HG03571 (cell line): ENCODE measurements around the gene FAM162B.
"Not testable (repeated sequence)": the region's sequence is repeated elsewhere in the genome, so short reads cannot be mapped to it uniquely, and the experiment has no call there.

Source experiments
- ATAC-seq: cut with Tn5 transposase; IDR thresholded peaks from one replicate; pipeline ENCODE4 v1.9.1; 2021; ENCODE audit not compliant: unreplicated experiment

FAM162B gene

GRCh38 chr6:116730513-116730912 lies 35.0 kb downstream of the FAM162B start:
- ATAC-seq: no peak

DNA sequence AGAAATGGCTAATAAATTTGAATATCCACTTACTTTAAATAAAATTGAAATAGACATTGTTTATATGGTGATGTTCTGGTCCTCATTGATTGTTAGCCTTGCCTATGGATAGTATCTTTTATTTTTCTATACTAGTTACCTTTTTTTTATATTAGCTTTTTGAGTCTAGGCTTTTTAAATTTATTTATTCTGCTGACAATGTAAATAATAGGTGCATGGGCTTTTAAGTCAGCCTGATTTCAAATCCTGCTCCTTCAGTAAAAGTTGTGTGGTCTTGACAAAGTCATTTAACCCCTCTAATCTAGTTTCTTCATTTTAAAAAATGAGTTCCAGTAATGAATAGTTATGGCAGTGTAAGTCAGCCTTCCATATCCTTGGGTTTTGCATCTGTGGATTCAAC lies 38.6 kb downstream of the FAM162B start:
- ATAC-seq: no peak

GRCh38 chr6:116714761-116715160 lies 50.8 kb downstream of the FAM162B start:
- no peak for ATAC-seq

DNA sequence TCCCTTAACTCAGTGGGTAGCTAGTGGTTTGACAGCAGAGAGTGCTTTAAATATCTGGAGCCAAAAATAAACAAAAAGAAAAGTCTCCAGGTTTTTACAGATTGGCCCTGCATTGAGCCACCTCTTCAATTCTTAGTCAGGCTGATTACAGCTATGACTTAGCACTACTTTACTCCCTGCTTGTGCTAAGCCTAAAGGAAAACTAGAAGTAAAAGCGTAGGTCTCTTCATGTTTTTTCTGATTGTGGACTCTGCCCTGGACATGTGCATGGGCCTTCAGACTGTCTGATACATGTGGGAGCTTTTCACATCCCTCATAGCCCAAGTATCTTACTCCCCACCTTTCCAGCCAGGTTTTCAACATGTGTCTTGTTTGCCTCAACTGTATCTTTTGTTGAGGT lies 51.2 kb downstream of the FAM162B start:
- ATAC-seq: no peak

GRCh38 chr6:116705917-116706316 lies 59.6 kb downstream of the FAM162B start:
- ATAC-seq: no peak

DNA sequence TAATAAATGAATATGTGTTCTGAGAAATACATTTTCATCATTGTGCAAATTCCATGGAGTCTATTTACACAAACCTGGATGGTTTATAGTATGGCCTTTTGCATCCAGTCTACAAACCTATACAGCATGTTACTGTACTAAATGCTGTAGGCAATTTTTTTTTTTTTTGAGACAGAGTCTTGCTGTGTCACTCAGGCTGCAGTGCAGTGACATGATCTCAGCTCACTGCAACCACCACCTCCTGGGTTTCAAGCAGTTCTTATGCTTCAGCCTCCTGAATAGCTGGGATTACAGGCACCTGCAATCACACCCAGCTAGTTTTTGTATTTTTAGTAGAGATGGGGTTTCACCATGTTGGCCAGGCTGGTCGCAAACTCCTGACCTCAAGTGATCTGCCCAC lies 61.6 kb downstream of the FAM162B start:
- ATAC-seq: not testable (repeated sequence)
